ENCODE results near the gene SGCE.

SGCE gene

GRCh38 chr7:94679358-94679757, 23.4 kb upstream of the SGCE start:
- H3K27ac ChIP-seq: no peak overlapping the region
- no peak overlapping the region for H2AFZ ChIP-seq
- H3K4me3 ChIP-seq (ENCODE audit: low read depth, low read length): no peak overlapping the region
- no peaks in the 10 kb centered on the region for H3K27me3 ChIP-seq (ENCODE audit: control insufficient read depth, insufficient read depth, low read length)
- no peak overlapping the region for H3K9ac ChIP-seq
- no peak for TF ChIP-seq CTCF (IDR thresholded peaks at IDR 0.05)
- H3K36me3 ChIP-seq (ENCODE audit: control insufficient read depth, insufficient read depth, low read length): no peaks in the 10 kb centered on the region
- H3K79me2 ChIP-seq: no peaks in the 10 kb centered on the region
- H3K9me3 ChIP-seq (ENCODE audit: control insufficient read depth, low read length): no peaks in the 10 kb centered on the region
- H3K4me1 ChIP-seq: no peaks in the 10 kb centered on the region
- H3K4me2 ChIP-seq (ENCODE audit: low read length): no peak overlapping the region

- Histone ChIP-seq H3K4me2 (ENCODE audit: low read length) (no peak overlapping the region), H3K79me2 (no peaks in the 10 kb centered on the region), H3K27me3 (ENCODE audit: control insufficient read depth, insufficient read depth, low read length) (no peaks in the 10 kb centered on the region), H2AFZ (no peak overlapping the region), H3K9me3 (ENCODE audit: control insufficient read depth, low read length) (no peaks in the 10 kb centered on the region), H3K4me3 (ENCODE audit: low read depth, low read length) (no peak overlapping the region), H3K27ac (no peak overlapping the region), H3K4me1 (no peaks in the 10 kb centered on the region), H3K9ac (no peak overlapping the region), H3K36me3 (ENCODE audit: control insufficient read depth, insufficient read depth, low read length) (no peaks in the 10 kb centered on the region)
- no peak for TF ChIP-seq CTCF (IDR thresholded peaks at IDR 0.05)
Measured at GRCh38 chr7:94676431-94676830, 20.5 kb upstream of the SGCE start.

GRCh38 chr7:94675356-94675755, 19.4 kb upstream of the SGCE start:
- H3K9me3 ChIP-seq (ENCODE audit: control insufficient read depth, low read length): no peaks in the 10 kb centered on the region
- H3K79me2 ChIP-seq: no peaks in the 10 kb centered on the region
- H3K4me3 ChIP-seq (ENCODE audit: low read depth, low read length): no peak overlapping the region
- no peaks in the 10 kb centered on the region for H3K36me3 ChIP-seq (ENCODE audit: control insufficient read depth, insufficient read depth, low read length)
- no peak overlapping the region for H2AFZ ChIP-seq
- H3K4me1 ChIP-seq: no peaks in the 10 kb centered on the region
- H3K9ac ChIP-seq: no peak overlapping the region
- no peak overlapping the region for H3K27ac ChIP-seq
- H3K27me3 ChIP-seq (ENCODE audit: control insufficient read depth, insufficient read depth, low read length): no peaks in the 10 kb centered on the region
- no peak for TF ChIP-seq CTCF (IDR thresholded peaks at IDR 0.05)
- H3K4me2 ChIP-seq (ENCODE audit: low read length): no peak overlapping the region

GRCh38 chr7:94671444-94672235, 15.7 kb upstream of the SGCE start:
- H3K27me3 ChIP-seq (ENCODE audit: control insufficient read depth, insufficient read depth, low read length): no peaks in the 10 kb centered on the region
- H3K27ac ChIP-seq: no peak overlapping the region
- H3K79me2 ChIP-seq: no peaks in the 10 kb centered on the region
- TF ChIP-seq CTCF (IDR thresholded peaks at IDR 0.05): no peak
- H3K4me1 ChIP-seq: no peaks in the 10 kb centered on the region
- no peaks in the 10 kb centered on the region for H3K9me3 ChIP-seq (ENCODE audit: control insufficient read depth, low read length)
- H3K36me3 ChIP-seq (ENCODE audit: control insufficient read depth, insufficient read depth, low read length): no peaks in the 10 kb centered on the region
- H2AFZ ChIP-seq: no peak overlapping the region
- H3K4me3 ChIP-seq (ENCODE audit: low read depth, low read length): no peak overlapping the region
- no peak overlapping the region for H3K9ac ChIP-seq
- no peak overlapping the region for H3K4me2 ChIP-seq (ENCODE audit: low read length)

All from parathyroid adenoma (tissue), 2 donors.